SU-DHL-6 (cell line): ENCODE data around the gene VILL.

Experiments used
- H2AFZ ChIP-seq: fragments of 200-600 bp; sonication (generic); 2 replicates; pipeline ENCODE4 v1.6.1; 2014; ENCODE audit warnings: low read depth, mild to moderate bottlenecking, moderate library complexity, mixed read lengths, antibody characterized with exemption, low read length; ENCODE audit not compliant: severe bottlenecking
- H3F3A ChIP-seq: fragments of 200-600 bp; shearing (Covaris generic); 2 replicates; pipeline ENCODE4 v1.6.0; 2016; ENCODE audit warnings: antibody characterized with exemption, mild to moderate bottlenecking; ENCODE audit not compliant: insufficient read depth
- H3K27ac ChIP-seq: fragments of 200-600 bp; sonication (generic); 2 replicates; pipeline ENCODE4 v1.5.1; 2016; ENCODE audit warnings: low read depth, mild to moderate bottlenecking, low read length, moderate library complexity, mixed read lengths
- H3K27me3 ChIP-seq: fragments of 200-600 bp; sonication (generic), shearing (Covaris generic); 2 replicates; pipeline ENCODE4 v1.6.0; 2014; ENCODE audit warnings: mild to moderate bottlenecking, low read length
- H3K36me3 ChIP-seq: fragments of 200-600 bp; sonication (generic); 2 replicates; pipeline ENCODE4 v1.6.1; 2014; ENCODE audit warnings: mild to moderate bottlenecking, low read length, mixed read lengths
- H3K4me2 ChIP-seq: fragments of 300-600, 200-600 bp; shearing (Covaris generic), sonication (generic); 2 replicates; pipeline ENCODE4 v1.6.0; 2014; ENCODE audit warnings: low read length, low read depth, mild to moderate bottlenecking; ENCODE audit not compliant: poor library complexity, severe bottlenecking
- H3K4me3 ChIP-seq: fragments of 200-600 bp; sonication (generic); 2 replicates; pipeline ENCODE4 v1.5.1; 2014; ENCODE audit warnings: antibody characterized with exemption, low read length, mild to moderate bottlenecking, mixed read lengths; ENCODE audit not compliant: insufficient read depth, poor library complexity, severe bottlenecking
- H3K79me2 ChIP-seq: fragments of 200-600 bp; sonication (generic); 2 replicates; pipeline ENCODE4 v1.6.1; 2014; ENCODE audit warnings: mild to moderate bottlenecking, low read length, moderate library complexity; ENCODE audit not compliant: insufficient read depth
- H3K9ac ChIP-seq: fragments of 200-600 bp; sonication (generic); 2 replicates; pipeline ENCODE4 v1.7.0; 2014; ENCODE audit warnings: mild to moderate bottlenecking, low read length
- H3K9me2 ChIP-seq: fragments of 200-600 bp; sonication (generic); replicated peaks from 2 replicates; pipeline ENCODE4 v1.6.1; 2014; ENCODE audit warnings: low read length; ENCODE audit not compliant: insufficient read depth
- H3K9me3 ChIP-seq: fragments of 200-600 bp; sonication (generic); 2 replicates; pipeline ENCODE4 v1.6.1; 2014; ENCODE audit warnings: low read length, mixed read lengths; ENCODE audit not compliant: insufficient read depth
- H4K20me1 ChIP-seq: fragments of 200-600 bp; sonication (generic); 2 replicates; pipeline ENCODE4 v1.6.1; 2014; ENCODE audit warnings: low read depth, mild to moderate bottlenecking, antibody characterized with exemption, low read length, moderate library complexity, mixed read lengths
- EZH2phosphoT487 ChIP-seq: fragments of 200-600 bp; sonication (generic), shearing (Covaris generic); conservative IDR thresholded peaks from 2 replicates; pipeline ENCODE4 v1.6.1; 2018; ENCODE audit warnings: mild to moderate bottlenecking, antibody characterized with exemption, low read length, moderate library complexity, mixed read lengths
- TF ChIP-seq, protein P1 (sequence below): fragments of 200-600 bp; sonication (generic); IDR thresholded peaks from one replicate; pipeline ENCODE4 v1.5.1; 2017; ENCODE audit warnings: antibody characterized with exemption, mild to moderate bottlenecking, low read length, moderate library complexity; ENCODE audit not compliant: insufficient read depth, poor library complexity, severe bottlenecking

The VILL gene

DNA sequence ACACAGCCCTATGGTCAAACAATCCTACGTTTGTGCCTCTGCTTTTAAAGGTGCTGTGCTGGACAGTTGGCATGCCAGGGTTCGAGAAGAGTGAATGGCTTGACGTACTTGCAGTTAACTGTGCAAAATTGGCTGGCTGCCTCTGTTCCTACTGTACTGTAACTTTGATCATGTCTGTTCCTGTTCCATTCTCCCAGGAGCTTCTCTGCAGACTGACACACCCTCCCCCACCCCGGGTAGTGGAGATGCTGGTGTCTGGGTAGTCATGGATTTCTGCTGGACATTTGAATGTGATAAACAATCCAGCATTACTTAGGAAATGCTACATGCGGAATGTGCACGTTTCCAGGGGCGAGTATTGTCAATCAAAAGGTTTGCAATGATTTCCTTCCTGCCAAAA is 6.5 kb upstream of the VILL start:
- Histone ChIP-seq H3K4me2 (no peak overlapping the region), H3K9me3 (no peaks in the 10 kb centered on the region), H3K4me3 (no peak overlapping the region), H3K79me2 (no peaks in the 10 kb centered on the region), H2AFZ (no peak overlapping the region), H3K27ac (no peak overlapping the region), H3K27me3 (no peaks in the 10 kb centered on the region), H3K9me2 (no peaks in the 10 kb centered on the region), H3K9ac (no peak overlapping the region), H3K36me3 (no peaks in the 10 kb centered on the region), H4K20me1 (no peaks in the 10 kb centered on the region), H3F3A (no peaks in the 10 kb centered on the region)
- TF ChIP-seq EZH2phosphoT487: no peak
- TF ChIP-seq, protein P1, sequence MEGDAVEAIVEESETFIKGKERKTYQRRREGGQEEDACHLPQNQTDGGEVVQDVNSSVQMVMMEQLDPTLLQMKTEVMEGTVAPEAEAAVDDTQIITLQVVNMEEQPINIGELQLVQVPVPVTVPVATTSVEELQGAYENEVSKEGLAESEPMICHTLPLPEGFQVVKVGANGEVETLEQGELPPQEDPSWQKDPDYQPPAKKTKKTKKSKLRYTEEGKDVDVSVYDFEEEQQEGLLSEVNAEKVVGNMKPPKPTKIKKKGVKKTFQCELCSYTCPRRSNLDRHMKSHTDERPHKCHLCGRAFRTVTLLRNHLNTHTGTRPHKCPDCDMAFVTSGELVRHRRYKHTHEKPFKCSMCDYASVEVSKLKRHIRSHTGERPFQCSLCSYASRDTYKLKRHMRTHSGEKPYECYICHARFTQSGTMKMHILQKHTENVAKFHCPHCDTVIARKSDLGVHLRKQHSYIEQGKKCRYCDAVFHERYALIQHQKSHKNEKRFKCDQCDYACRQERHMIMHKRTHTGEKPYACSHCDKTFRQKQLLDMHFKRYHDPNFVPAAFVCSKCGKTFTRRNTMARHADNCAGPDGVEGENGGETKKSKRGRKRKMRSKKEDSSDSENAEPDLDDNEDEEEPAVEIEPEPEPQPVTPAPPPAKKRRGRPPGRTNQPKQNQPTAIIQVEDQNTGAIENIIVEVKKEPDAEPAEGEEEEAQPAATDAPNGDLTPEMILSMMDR: no peak

DNA sequence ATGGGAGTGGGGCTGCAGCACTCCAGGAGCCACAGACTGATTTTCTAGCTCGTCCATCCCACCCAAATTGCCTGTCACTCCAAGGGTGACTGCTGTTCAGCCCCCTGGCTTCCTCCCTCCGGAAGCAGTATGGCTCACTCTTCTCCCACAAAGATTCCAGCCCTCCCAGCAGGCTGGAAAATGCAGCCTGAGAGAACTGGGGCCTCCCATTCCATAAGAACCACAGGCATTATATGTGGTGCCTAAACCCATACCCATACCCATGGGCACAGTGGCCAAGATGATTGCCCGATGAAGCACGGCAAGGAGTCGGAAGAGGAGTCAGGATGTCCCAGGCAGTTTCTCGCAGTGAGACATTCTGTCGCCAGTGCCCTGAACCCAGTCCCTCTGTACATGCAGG is 6.0 kb upstream of the VILL start:
- no peaks in the 10 kb centered on the region for H3K36me3 ChIP-seq
- no peaks in the 10 kb centered on the region for H4K20me1 ChIP-seq
- H3K27me3 ChIP-seq: no peaks in the 10 kb centered on the region
- no peak overlapping the region for H3K4me3 ChIP-seq
- no peak overlapping the region for H3K27ac ChIP-seq
- H2AFZ ChIP-seq: no peak overlapping the region
- H3K9ac ChIP-seq: no peak overlapping the region
- H3F3A ChIP-seq: no peaks in the 10 kb centered on the region
- H3K9me2 ChIP-seq: no peaks in the 10 kb centered on the region
- TF ChIP-seq EZH2phosphoT487: no peak
- TF ChIP-seq, protein P1: no peak
- H3K79me2 ChIP-seq: no peaks in the 10 kb centered on the region
- H3K9me3 ChIP-seq: no peaks in the 10 kb centered on the region
- no peak overlapping the region for H3K4me2 ChIP-seq

DNA sequence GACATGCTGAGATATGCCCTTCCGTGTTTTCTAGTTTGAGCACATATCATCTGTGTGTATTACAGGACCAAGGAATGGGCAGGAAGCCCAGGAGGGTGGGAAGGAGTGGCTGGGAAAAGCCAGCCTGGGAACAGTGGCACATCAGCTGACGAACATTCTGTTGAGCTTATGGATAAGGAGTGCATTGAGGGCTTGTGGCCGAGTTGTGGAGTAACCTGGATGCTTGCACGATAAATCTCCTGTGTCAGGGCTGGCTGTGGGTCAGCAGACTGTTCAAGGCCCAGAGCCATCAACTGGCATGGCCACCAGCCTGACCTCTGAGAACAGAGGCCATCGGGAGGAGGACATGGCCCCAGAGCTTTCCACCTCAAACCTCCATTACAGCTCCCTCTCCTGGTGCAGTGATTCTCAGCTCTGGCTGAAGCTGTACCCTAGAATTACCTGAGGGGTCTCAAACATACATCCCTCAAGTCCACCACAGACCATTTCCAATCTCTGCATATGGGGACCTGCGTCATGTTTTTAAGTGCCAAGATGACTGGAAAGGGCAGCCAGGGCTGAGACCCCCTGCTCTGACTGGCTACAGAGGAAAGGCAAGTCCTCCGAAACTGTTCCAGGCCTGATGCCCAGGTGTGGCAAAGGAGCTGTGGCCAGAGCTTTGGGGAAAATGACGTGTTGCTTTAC is 4.8 kb upstream of the VILL start:
- Histone ChIP-seq H3F3A (no peaks in the 10 kb centered on the region), H3K9me2 (no peaks in the 10 kb centered on the region), H3K4me2 (no peak overlapping the region), H3K27me3 (no peaks in the 10 kb centered on the region), H3K9ac (no peak overlapping the region), H2AFZ (no peak overlapping the region), H4K20me1 (no peaks in the 10 kb centered on the region), H3K36me3 (no peaks in the 10 kb centered on the region), H3K79me2 (no peaks in the 10 kb centered on the region), H3K27ac (no peak overlapping the region), H3K9me3 (no peaks in the 10 kb centered on the region), H3K4me3 (no peak overlapping the region)
- TF ChIP-seq, protein P1: no peak
- no peak for TF ChIP-seq EZH2phosphoT487
